ENCODE results near the gene AKNA. TPM values are rescaled to one million over a fixed set of nuclear protein-coding genes. Genes with fewer than 3 reads are reported as not detected.

Gene AKNA
- total RNA-seq, 1 donor from 2014 or later: 11.4 TPM

GRCh38 chr9:114371343-114371944 lies 16.3 kb downstream of the AKNA start:
- H3K27ac Mint-ChIP-seq: peak overlapping the region; percentile 64
- H3K4me3 Mint-ChIP-seq: no peak overlapping the region
- H3K36me3 Mint-ChIP-seq: peaks cover 2% of the 10 kb centered on the region
- peaks cover 6% of the 10 kb centered on the region for H4K20me1 ChIP-seq (ENCODE audit: low read depth)
- no peak overlapping the region for H3K9ac ChIP-seq
- no peaks in the 10 kb centered on the region for H3K9me3 Mint-ChIP-seq
- TF ChIP-seq EZH2 (IDR thresholded peaks at IDR 0.05) (no peak), CTCF (IDR thresholded peaks at IDR 0.05) (no peak), EZH2phosphoT487 (IDR thresholded peaks at IDR 0.05) (no peak)
- no peaks in the 10 kb centered on the region for H3K79me2 ChIP-seq (ENCODE audit: low read depth)
- H3K9me3 ChIP-seq (ENCODE audit: low read depth): no peaks in the 10 kb centered on the region
- H3K27me3 Mint-ChIP-seq (ENCODE audit: insufficient read depth, low read depth): peaks cover 2% of the 10 kb centered on the region
- H3K4me2 ChIP-seq: no peak overlapping the region
- no peak overlapping the region for H3K4me3 ChIP-seq
- no peak overlapping the region for H3K27ac ChIP-seq
- H2AFZ ChIP-seq (replicated peaks): no peak overlapping the region
- no peaks in the 10 kb centered on the region for H3K27me3 ChIP-seq
- peaks cover 6% of the 10 kb centered on the region for H3F3A ChIP-seq (ENCODE audit: low read depth)
- H3K36me3 ChIP-seq: no peaks in the 10 kb centered on the region
- peaks cover 21% of the 10 kb centered on the region for H3K4me1 ChIP-seq
- DNase-seq (ENCODE audit: low spot score): no peak
- peaks cover 35% of the 10 kb centered on the region for H3K4me1 Mint-ChIP-seq

GRCh38 chr9:114370968-114371320 lies 16.8 kb downstream of the AKNA start:
- Histone ChIP-seq H3K4me3 (no peak overlapping the region), H3K27ac (no peak overlapping the region), H3K9me3 (ENCODE audit: low read depth) (no peaks in the 10 kb centered on the region), H3F3A (ENCODE audit: low read depth) (peaks cover 6% of the 10 kb centered on the region), H2AFZ (replicated peaks) (no peak overlapping the region), H3K27me3 (no peaks in the 10 kb centered on the region), H3K4me2 (peak overlapping the region; percentile 64), H4K20me1 (ENCODE audit: low read depth) (peaks cover 6% of the 10 kb centered on the region), H3K4me1 (peaks cover 21% of the 10 kb centered on the region), H3K79me2 (ENCODE audit: low read depth) (no peaks in the 10 kb centered on the region), H3K36me3 (no peaks in the 10 kb centered on the region), H3K9ac (no peak overlapping the region)
- DNase-seq (ENCODE audit: low spot score): no peak
- H3K9me3 Mint-ChIP-seq: no peaks in the 10 kb centered on the region
- H3K4me3 Mint-ChIP-seq: no peak overlapping the region
- peaks cover 2% of the 10 kb centered on the region for H3K36me3 Mint-ChIP-seq
- H3K27me3 Mint-ChIP-seq (ENCODE audit: insufficient read depth, low read depth): peaks cover 2% of the 10 kb centered on the region
- H3K27ac Mint-ChIP-seq: peak overlapping the region; percentile 64
- H3K4me1 Mint-ChIP-seq: peaks cover 34% of the 10 kb centered on the region
- TF ChIP-seq EZH2 (IDR thresholded peaks at IDR 0.05) (no peak), CTCF (IDR thresholded peaks at IDR 0.05) (no peak), EZH2phosphoT487 (IDR thresholded peaks at IDR 0.05) (no peak)

- Mint-ChIP-seq H3K4me1 (peaks cover 30% of the 10 kb centered on the region), H3K4me3 (no peak overlapping the region), H3K27me3 (ENCODE audit: insufficient read depth, low read depth) (peaks cover 2% of the 10 kb centered on the region), H3K27ac (peak overlapping the region; percentile 91), H3K36me3 (peaks cover 2% of the 10 kb centered on the region), H3K9me3 (no peaks in the 10 kb centered on the region)
- Histone ChIP-seq H3K27ac (no peak overlapping the region), H3K4me2 (peak overlapping the region; percentile 64), H3K9me3 (ENCODE audit: low read depth) (no peaks in the 10 kb centered on the region), H3K4me1 (peaks cover 21% of the 10 kb centered on the region), H2AFZ (replicated peaks) (no peak overlapping the region), H3K27me3 (no peaks in the 10 kb centered on the region), H3F3A (ENCODE audit: low read depth) (peaks cover 5% of the 10 kb centered on the region), H3K9ac (no peak overlapping the region), H3K4me3 (peak overlapping the region; percentile 13), H3K79me2 (ENCODE audit: low read depth) (no peaks in the 10 kb centered on the region), H4K20me1 (ENCODE audit: low read depth) (peaks cover 6% of the 10 kb centered on the region), H3K36me3 (no peaks in the 10 kb centered on the region)
- DNase-seq (ENCODE audit: low spot score): peak; percentile 37
- TF ChIP-seq EZH2phosphoT487 (IDR thresholded peaks at IDR 0.05): no peak
- no peak for TF ChIP-seq CTCF (IDR thresholded peaks at IDR 0.05)
- no peak for TF ChIP-seq EZH2 (IDR thresholded peaks at IDR 0.05)
Measured at GRCh38 chr9:114370251-114370967, 17.4 kb downstream of the AKNA start.
